ENCODE measurements around the gene CHRNG.

The CHRNG gene

GRCh38 chr2:232539298-232540231 lies at the start of gene CHRNG:
Gene CHRNG, plus strand, starts transcription at chr2:232539692. Its CDS starts 56 bp downstream, at chr2:232539748.
- no peak for DNase-seq

GRCh38 chr2:232490221-232491138 lies 49.0 kb upstream of the CHRNG start:
- DNase-seq = no peak

DNA sequence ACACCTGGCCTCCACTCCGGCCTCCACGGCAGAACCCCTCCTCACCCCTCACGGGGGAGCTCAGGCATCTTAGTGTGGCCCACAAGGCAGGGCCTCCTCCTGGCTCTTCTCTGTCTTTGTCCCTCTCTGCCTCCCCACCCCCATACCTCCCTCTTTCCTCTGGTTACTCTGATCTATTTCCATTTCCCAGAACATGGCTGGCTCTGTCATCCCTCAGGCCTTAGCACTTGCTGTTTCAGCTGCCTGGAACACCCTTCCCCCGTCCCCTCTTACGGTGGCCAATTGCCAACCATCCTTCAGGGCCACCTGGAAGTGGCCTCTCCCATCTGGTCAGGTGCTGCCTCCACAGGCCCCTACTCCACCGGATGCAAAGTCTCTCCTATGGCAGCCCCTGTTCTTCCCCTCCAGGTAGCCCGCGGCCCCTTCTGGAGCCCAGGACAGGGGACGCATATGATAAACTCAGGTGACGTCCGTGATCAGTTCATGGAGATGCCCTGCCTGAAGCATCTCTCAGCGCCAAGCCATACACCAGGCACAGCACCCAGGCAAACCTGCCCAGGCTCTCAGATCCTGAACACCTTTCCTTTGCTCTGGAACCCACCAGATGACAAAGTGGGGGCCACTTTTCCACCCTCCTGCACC lies 48.2 kb upstream of the CHRNG start:
- no peak for DNase-seq

DNA sequence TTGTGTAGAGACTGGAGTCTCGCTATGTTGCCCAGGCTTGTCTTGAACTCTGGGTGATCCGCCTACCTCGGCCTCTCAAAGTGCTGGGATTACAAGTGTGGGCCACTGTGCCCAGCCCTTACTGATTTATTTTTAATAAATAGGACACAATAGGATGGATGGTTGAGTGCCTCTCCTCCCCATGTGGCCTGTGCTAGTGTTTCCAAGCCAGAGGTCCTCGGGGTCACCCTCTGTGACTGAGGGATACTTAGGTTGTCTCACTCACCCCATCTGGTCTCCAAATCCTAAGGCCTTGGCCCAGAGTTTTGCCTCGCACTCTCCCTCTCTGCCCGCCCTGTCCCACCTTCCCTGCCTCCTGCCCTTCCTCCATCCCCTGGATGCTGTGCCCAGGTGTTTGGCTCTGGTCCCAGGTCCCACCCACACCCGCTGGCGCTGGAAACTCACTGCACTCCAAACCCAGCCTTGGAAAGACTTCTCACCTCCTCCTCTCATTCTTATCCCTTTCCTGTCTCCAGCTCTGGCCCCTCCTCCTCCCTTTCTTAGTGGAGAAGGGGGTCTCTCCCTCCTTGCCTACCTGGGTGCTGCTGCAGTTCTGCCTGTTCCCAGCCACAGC lies 47.1 kb upstream of the CHRNG start:
- DNase-seq = no peak

GRCh38 chr2:232492963-232493700 lies 46.4 kb upstream of the CHRNG start:
- no peak for DNase-seq

DNA sequence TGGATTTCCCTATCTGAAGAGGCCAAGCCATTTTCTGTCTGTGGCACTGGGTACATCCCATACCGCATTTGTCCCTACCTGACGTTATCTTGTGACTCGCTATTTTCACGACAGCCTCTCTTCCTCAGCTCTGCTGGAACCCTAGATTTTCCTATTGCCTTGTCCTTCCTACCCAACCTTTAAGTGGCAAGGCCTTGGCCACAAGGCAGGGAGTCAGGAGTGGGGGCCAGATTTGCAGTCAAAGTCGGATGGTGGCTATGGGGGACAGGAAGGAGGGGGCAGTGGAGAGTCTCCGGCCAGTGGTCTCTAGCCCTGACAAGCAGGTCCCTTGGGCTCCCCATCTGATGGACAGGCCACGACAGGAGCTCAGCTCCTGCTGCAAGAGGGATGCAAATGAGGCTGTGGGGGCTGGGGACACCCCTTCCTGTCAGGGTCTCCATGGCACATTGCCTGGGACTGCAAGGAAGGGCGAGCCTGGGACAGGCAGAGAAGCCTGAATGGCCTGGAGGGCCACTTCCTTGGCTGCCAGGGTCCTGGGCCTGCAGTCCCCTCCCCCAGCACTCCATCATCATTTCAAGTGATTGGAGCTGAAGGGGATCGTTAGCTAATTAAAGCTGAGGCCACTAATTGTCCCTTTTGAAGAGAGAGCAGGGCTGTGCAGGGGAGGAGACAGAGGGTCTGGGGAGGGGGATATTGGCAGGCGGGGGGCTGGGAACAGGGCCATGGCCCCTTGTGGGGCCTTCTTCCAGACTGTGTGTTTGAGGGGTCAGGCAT lies 45.6 kb upstream of the CHRNG start:
- DNase-seq = no peak

DNA sequence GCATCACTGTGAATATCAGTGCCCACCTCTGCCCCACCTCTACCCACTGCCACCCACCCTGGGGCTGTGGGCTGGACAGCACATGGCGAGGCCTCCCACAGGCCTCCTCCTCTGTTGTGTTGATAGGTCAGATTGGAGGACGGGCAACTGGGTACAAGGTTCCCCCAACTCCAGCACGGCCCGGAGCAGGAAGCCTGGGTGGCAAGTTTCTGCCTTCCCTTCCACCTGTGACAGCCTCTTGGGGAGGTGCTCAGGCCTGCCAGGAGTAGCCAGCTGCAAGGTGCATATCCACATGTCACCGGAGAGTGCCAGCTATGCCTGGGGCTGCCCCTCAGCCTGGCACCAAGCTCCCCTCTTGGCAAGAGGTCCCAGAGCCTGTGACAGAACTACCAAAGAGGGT lies 45.0 kb upstream of the CHRNG start:
- DNase-seq = no peak

- no peak for DNase-seq
Measured at GRCh38 chr2:232495292-232495691, 44.2 kb upstream of the CHRNG start.

GRCh38 chr2:232496501-232497270 lies 42.8 kb upstream of the CHRNG start:
- no peak for DNase-seq

DNA sequence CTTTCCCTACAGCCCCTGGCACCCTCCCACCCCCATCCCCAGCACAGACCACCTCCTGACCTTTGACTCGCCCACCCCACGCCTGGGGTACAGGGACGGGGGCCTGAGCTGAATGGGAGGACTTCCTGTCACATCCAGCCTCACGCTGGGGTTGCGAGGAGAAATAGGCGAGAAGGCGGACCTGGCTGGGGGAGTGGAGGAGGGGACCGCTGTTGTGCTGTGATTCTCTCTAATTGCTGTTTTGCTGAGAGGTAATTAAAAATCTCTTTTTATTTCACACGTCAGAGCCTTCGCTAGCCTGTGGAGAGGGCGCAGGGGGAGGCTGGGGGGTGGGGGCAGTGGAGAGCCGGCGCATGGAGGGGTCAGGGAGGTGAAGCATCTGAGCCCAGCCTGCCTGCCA lies 42.1 kb upstream of the CHRNG start:
- no peak for DNase-seq

DNA sequence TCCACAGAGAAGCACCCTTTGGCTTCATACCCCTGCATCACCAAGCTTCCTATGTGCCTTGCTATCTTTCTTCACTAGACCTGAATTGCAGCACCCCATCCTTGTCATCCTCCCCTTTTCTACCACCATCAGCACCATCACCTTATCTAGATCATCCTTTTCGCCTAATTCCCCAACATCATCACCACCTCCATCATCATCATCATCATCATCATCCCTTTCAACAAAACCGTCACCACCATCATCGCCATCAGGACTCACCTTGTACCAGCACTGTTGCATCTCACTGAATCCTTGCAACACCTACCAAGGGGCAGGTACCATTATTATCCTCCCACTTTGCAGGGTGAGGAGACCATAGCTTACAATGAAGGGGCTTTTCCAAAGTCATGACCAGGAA lies 41.0 kb upstream of the CHRNG start:
- no peak for DNase-seq

- no peak for DNase-seq
Measured at GRCh38 chr2:232501331-232501771, 38.1 kb upstream of the CHRNG start.

GRCh38 chr2:232501794-232502390 lies 37.6 kb upstream of the CHRNG start:
- DNase-seq = no peak

GRCh38 chr2:232502511-232502910 lies 37.0 kb upstream of the CHRNG start:
- DNase-seq = no peak

DNA sequence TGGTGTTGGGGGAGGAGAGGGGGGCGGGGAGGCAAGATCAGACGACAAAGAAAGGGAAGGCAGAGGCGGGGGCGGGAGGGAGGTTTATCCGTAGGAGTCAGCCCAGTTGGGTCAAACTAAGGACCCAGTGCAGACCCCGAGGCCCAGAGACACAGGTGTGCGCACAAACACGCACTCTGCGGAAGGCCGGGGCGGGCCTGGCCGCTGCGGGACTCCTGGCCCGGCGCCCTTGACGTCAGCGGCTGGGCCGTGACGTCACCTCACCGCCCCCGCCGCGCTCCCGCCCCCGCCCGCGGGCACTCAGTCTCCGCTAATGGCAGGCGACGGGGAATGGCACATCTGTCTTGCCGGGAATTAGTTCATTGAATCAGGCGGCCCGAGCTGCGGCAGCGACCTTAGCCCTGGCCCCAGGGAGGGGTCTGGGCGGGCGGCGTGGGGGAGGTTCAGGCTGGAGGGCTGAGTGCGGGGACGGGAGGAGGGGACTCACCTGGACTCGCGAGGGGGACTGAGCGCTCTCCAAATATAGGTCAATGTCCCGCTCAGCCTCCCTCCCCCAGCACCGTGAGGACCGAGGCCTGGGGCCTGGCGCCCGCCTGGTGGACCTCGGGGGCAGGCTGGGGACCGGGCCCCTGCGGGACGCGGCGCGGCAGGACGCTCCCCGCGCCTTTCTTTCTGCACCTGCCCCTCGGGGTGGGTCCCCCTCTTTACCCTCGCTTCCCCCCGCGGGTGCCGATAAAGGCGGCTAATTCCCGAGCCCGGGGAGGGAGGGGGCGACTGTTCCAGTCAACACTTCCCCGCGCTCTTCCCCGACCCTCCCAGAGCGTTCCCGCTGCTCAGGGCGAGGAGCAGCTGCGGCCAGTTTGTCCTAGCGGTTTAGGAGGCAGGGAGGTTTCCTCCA lies 36.3 kb upstream of the CHRNG start:
- no peak for DNase-seq

DNA sequence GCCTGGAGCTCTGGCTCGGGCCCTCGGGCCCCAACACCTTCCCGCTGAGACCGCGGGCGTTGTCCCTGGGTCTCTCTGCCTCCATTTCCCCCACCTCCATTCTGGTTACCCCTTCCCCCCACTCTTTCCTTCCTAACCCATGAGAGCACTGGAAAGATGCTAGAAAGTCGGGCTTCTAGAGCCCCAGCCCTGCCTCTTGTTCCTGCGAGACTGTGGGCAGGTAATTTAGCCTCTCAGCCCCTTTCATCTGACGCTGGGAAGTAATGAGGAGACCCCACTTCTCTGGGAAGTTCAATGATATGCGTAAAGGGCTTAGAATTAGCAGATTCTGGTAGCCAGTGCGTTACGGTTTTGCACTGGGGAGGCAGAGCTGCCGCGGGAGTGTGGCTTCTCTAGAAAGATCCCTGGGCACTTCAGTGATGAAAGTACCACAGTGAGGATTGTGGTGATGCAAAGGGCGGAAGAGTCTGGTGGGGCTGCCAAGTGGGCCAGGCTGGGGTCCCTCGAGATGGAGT lies 35.6 kb upstream of the CHRNG start:
- DNase-seq = no peak

GRCh38 chr2:232504438-232504837 lies 35.1 kb upstream of the CHRNG start:
- DNase-seq = no peak

DNA sequence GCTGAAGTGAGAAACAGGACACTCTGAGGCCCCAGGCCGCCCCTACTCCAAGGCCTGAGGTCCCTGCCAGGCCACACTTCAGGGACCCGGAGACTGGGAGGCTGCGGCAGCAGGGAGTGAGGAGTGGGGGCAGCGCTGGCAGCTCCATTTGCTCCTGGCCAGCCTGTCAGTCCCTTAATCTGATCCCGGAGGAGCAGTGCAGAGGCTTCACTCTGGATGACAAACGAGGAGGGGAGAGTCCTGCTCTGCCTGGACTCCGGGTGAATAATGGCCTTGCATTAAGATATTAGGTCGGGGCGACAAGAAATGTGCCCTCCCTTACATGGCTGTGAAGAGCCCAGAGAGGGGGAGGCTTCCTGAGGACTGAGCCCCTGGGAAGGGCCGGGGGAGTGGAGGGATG lies 33.6 kb upstream of the CHRNG start:
- DNase-seq = no peak

- no peak for DNase-seq
Measured at GRCh38 chr2:232506709-232507108, 32.8 kb upstream of the CHRNG start.

Measured in NCI-H2029 treated with DMSO at 0.1 percent for 48 hours (cell line).